ENCODE results near the gene PHF21B.
"Not testable (repeated sequence)": the region's sequence is repeated elsewhere in the genome, so short reads cannot be mapped to it uniquely, and the experiment has no call there.

Gene PHF21B

GRCh38 chr22:44862981-44863860 is 146.6 kb downstream of the PHF21B start:
- DNase-seq: no peak

GRCh38 chr22:44862281-44862680 is 147.5 kb downstream of the PHF21B start:
- no peak for DNase-seq

- no peak for DNase-seq
These were observed 148.6 kb downstream of the PHF21B start for GRCh38 chr22:44861245-44861644.

- no peak for DNase-seq
These were observed 149.5 kb downstream of the PHF21B start for GRCh38 chr22:44860311-44860710.

- no peak for DNase-seq
These were observed 150.2 kb downstream of the PHF21B start for GRCh38 chr22:44859641-44860040.

GRCh38 chr22:44858819-44859218 is 151.0 kb downstream of the PHF21B start:
- not testable (repeated sequence) for DNase-seq

- DNase-seq: no peak
These were observed 153.9 kb downstream of the PHF21B start for GRCh38 chr22:44855855-44856254.

GRCh38 chr22:44854641-44855040 is 155.2 kb downstream of the PHF21B start:
- DNase-seq: peak; percentile 3

- DNase-seq: no peak
These were observed 158.9 kb downstream of the PHF21B start for GRCh38 chr22:44850946-44851345.

- DNase-seq: no peak
These were observed 160.9 kb downstream of the PHF21B start for GRCh38 chr22:44848791-44849420.

GRCh38 chr22:44848296-44848741 is 161.5 kb downstream of the PHF21B start:
- DNase-seq: no peak

- no peak for DNase-seq
These were observed 161.9 kb downstream of the PHF21B start for GRCh38 chr22:44847892-44848291.

- DNase-seq: no peak
These were observed 162.4 kb downstream of the PHF21B start for GRCh38 chr22:44847380-44847779.

- no peak for DNase-seq
These were observed 163.0 kb downstream of the PHF21B start for GRCh38 chr22:44846726-44847275.

GRCh38 chr22:44845796-44846720 is 163.7 kb downstream of the PHF21B start:
- no peak for DNase-seq

GRCh38 chr22:44845191-44845590 is 164.6 kb downstream of the PHF21B start:
- no peak for DNase-seq

- DNase-seq: no peak
These were observed 167.4 kb downstream of the PHF21B start for GRCh38 chr22:44842417-44842816.

- DNase-seq: no peak
These were observed 169.0 kb downstream of the PHF21B start for GRCh38 chr22:44840611-44841322.

- no peak for DNase-seq
These were observed 170.1 kb downstream of the PHF21B start for GRCh38 chr22:44839721-44840120.

GRCh38 chr22:44839061-44839460 is 170.7 kb downstream of the PHF21B start:
- no peak for DNase-seq

GRCh38 chr22:44838316-44839016 is 171.3 kb downstream of the PHF21B start:
- DNase-seq: no peak

Data from fibroblast of skin of right biceps (primary cell).